Smooth muscle cell (in vitro differentiated cells): ENCODE data around the gene CYP27B1. TPM values are rescaled to one million over a fixed set of nuclear protein-coding genes. Genes with fewer than 3 reads are reported as not detected.
"Not testable (repeated sequence)": the region's sequence is repeated elsewhere in the genome, so short reads cannot be mapped to it uniquely, and the experiment has no call there.

Experiments
- DNase-seq: peaks from one replicate; lab custom pipeline; 2025; ENCODE audit not compliant: unreplicated experiment; lab: John Stamatoyannopoulos, UW
- H2AFZ ChIP-seq: fragments of 200-600 bp; sonication (generic); 2 replicates; pipeline ENCODE4 v1.6.0; 2016; ENCODE audit warnings: antibody characterized with exemption, low read depth, mild to moderate bottlenecking
- H3F3A ChIP-seq: fragments of 200-600 bp; sonication (generic); 2 replicates; pipeline ENCODE4 v1.6.0; 2017; ENCODE audit warnings: antibody characterized with exemption, low read depth
- H3K27ac ChIP-seq: fragments of 200-600 bp; sonication (generic); 2 replicates; pipeline ENCODE4 v1.5.1; 2016; ENCODE audit warnings: low read depth, mild to moderate bottlenecking
- H3K27me3 ChIP-seq: fragments of 200-600 bp; sonication (generic); 2 replicates; pipeline ENCODE4 v1.6.1; 2016; ENCODE audit warnings: low read depth, mild to moderate bottlenecking
- H3K36me3 ChIP-seq: fragments of 200-600 bp; sonication (generic); 2 replicates; pipeline ENCODE4 v1.5.1; 2016; ENCODE audit warnings: low read depth
- H3K4me1 ChIP-seq: fragments of 200-600 bp; sonication (generic); 2 replicates; pipeline ENCODE4 v1.5.1; 2016; ENCODE audit warnings: low read depth
- H3K4me2 ChIP-seq: fragments of 200-600 bp; sonication (generic); 2 replicates; pipeline ENCODE4 v1.6.0; 2016; ENCODE audit warnings: mild to moderate bottlenecking
- H3K4me3 ChIP-seq: fragments of 200-600 bp; sonication (generic); 2 replicates; pipeline ENCODE4 v1.5.1; 2016; ENCODE audit warnings: mild to moderate bottlenecking
- H3K79me2 ChIP-seq: fragments of 200-600 bp; sonication (generic); 2 replicates; pipeline ENCODE4 v1.6.0; 2016; ENCODE audit warnings: low read depth, mild to moderate bottlenecking
- H3K9ac ChIP-seq: fragments of 200-600 bp; sonication (generic); 2 replicates; pipeline ENCODE4 v1.6.0; 2016; ENCODE audit warnings: low read depth
- H3K9me3 ChIP-seq: fragments of 200-600 bp; sonication (generic); replicated peaks from 2 replicates; pipeline ENCODE4 v1.5.1; 2016; ENCODE audit warnings: low read depth
- H4K20me1 ChIP-seq: fragments of 200-600 bp; sonication (generic); 2 replicates; pipeline ENCODE4 v1.6.0; 2016; ENCODE audit warnings: low read depth
- WGBS: methylation state at CpG from one replicate; pipeline ENCODE4 v1.1.7; 2016; ENCODE audit warnings: low lambda C conversion rate; 5-methylcytosine and 5-hydroxymethylcytosine counted together
- polyA plus RNA-seq: library from polyadenylated mRNA; unstranded; fragments of >200 nt; fragmentation: Nextera tagmentation; extraction: Ambion mirVana; gene quantifications from 2 replicates; pipeline ENCODE4 v1.2.1, GENCODE V29; 2016
- total RNA-seq: library from RNA; depleted of rRNA; stranded (reverse); fragments of >200 nt; gene quantifications from 2 replicates; pipeline ENCODE4 v1.2.3, GENCODE V29; 2014
- TF ChIP-seq, protein P1 (sequence below): fragments of 200-600 bp; sonication (generic); IDR thresholded peaks from 2 replicates; pipeline ENCODE4 v1.5.1; 2017; ENCODE audit warnings: borderline replicate concordance, mild to moderate bottlenecking, antibody characterized with exemption; ENCODE audit not compliant: insufficient read depth, poor library complexity, severe bottlenecking

The CYP27B1 gene
- total and polyA plus RNA-seq, 2 experiments from 2014 or later: 0.81 to 1.7 TPM

DNA sequence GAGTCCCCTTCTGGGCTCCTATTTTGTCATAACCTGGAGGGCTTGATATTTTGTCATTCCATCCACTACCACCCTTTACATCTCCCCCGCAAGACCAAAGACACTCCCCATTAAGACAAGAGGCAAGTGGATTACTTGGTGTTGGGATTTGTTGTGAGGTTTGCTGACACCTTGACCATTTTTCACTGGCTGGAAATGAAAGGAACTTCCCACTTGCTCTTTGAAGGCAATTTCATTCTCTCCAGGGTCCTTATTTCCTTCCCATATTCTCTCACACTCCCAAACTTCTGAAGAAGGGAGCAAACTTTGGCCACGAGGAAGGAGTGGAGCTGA, 43.3 kb downstream of the CYP27B1 start:
- Histone ChIP-seq H3K36me3 (no peaks in the 10 kb centered on the region), H3K4me2 (no peak overlapping the region), H3K4me1 (peaks cover 3% of the 10 kb centered on the region), H3K4me3 (no peak overlapping the region), H3K27me3 (peaks cover 41% of the 10 kb centered on the region), H3K9ac (no peak overlapping the region), H3F3A (no peaks in the 10 kb centered on the region), H4K20me1 (no peaks in the 10 kb centered on the region), H3K79me2 (no peaks in the 10 kb centered on the region), H2AFZ (no peak overlapping the region), H3K9me3 (no peaks in the 10 kb centered on the region), H3K27ac (no peak overlapping the region)
- TF ChIP-seq, protein P1, sequence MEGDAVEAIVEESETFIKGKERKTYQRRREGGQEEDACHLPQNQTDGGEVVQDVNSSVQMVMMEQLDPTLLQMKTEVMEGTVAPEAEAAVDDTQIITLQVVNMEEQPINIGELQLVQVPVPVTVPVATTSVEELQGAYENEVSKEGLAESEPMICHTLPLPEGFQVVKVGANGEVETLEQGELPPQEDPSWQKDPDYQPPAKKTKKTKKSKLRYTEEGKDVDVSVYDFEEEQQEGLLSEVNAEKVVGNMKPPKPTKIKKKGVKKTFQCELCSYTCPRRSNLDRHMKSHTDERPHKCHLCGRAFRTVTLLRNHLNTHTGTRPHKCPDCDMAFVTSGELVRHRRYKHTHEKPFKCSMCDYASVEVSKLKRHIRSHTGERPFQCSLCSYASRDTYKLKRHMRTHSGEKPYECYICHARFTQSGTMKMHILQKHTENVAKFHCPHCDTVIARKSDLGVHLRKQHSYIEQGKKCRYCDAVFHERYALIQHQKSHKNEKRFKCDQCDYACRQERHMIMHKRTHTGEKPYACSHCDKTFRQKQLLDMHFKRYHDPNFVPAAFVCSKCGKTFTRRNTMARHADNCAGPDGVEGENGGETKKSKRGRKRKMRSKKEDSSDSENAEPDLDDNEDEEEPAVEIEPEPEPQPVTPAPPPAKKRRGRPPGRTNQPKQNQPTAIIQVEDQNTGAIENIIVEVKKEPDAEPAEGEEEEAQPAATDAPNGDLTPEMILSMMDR: no peak
- WGBS: 58% methylated on average over 2 of the region's 2 CpGs
- no peak for DNase-seq

DNA sequence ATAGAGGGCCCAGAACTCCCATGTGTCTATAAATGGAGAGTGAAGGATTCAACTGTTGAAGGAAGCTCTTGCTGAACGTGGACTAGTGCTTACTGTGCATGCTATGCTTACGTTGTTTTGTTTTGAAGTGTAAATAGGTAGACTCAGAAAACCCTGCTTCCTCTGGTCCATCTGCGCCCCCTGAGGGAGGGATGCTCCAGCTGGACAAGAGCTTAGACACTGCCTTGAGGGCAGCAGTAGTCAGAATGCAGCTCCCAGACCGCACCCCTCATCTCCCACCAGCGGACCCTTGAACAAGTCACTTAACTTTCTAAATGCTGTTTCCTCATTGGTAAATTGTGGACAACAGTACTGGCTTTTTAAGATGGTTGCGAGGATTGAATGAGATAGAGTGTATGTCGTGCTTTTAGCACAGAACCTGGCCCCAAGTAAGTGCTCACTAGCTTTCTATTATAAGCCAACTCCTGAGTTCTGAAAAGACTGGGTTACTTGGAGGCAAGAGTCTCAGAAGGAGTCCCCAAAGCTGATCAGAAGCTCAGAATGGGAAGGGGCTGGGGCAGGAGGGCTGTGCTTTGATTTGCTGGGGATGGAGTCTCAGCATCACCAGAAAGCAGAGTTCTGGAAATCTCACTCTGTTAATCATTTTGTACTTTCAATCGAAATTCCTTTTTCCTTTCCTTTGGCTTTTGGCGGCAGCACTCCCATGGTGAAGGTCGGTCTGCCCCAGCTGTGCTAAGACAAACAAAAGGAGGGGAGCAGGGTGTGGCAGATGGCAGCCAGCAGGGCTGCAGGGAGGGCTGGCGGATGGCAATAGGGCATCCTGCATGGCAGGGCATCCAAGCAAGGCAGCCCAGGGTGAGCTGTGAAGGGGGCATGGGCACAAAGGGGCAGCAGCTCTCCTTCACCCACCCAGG, 43.9 kb downstream of the CYP27B1 start:
- H3K4me2 ChIP-seq: no peak overlapping the region
- H3K36me3 ChIP-seq: no peaks in the 10 kb centered on the region
- DNase-seq: no peak
- no peak overlapping the region for H3K4me3 ChIP-seq
- H3K9ac ChIP-seq: no peak overlapping the region
- no peaks in the 10 kb centered on the region for H3K79me2 ChIP-seq
- peaks cover 3% of the 10 kb centered on the region for H3K4me1 ChIP-seq
- TF ChIP-seq, protein P1: no peak
- WGBS: 73% methylated on average over 11 of the region's 11 CpGs
- H4K20me1 ChIP-seq: no peaks in the 10 kb centered on the region
- H3K27ac ChIP-seq: no peak overlapping the region
- no peaks in the 10 kb centered on the region for H3K9me3 ChIP-seq
- H2AFZ ChIP-seq: no peak overlapping the region
- no peaks in the 10 kb centered on the region for H3F3A ChIP-seq
- H3K27me3 ChIP-seq: peaks cover 35% of the 10 kb centered on the region

DNA sequence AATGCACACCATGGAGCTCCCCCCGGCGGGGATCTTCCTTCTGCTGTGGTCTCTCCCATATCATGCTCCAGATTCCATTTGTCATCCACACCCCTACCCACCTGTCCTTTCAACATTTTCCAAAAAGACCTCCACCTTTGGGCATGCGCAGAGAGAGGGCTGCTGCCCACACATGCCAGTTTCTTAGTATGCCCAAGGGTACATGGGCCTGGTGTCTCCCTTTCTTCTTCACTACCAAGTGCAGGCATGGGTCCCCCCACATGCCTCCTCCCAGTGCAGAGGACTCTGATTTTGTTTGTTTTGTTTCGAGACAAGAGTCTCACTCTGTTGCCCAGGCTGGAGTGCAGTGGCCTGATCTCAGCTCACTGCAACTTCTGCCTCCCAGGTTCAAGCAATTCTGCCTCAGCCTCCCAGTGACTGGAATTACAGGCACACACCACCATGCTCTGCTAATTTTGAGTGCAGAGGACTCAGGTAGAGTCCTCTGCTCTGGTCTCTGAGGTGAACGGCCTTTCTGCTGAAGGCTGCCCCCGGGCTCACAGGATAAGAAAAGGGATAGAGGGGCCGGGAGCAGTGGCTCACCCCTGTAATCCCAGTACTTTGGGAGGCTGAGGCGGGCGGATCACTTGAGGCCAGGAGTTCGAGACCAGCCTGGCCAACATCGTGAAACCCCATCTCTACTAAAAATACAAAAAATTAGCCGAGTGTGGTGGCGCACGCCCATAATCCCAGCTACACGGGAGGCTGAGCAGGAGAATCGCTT, 44.9 kb downstream of the CYP27B1 start:
- not testable (repeated sequence) for H3F3A ChIP-seq, H3K9me3 ChIP-seq, H3K4me1 ChIP-seq, H3K27ac ChIP-seq, DNase-seq, H3K9ac ChIP-seq, H3K79me2 ChIP-seq, H3K36me3 ChIP-seq, H3K4me3 ChIP-seq, H2AFZ ChIP-seq, H4K20me1 ChIP-seq, H3K4me2 ChIP-seq
- peaks cover 26% of the 10 kb centered on the region for H3K27me3 ChIP-seq
- 96% methylated on average over 16 of the region's 16 CpGs for WGBS
